Activated CD4-positive, alpha-beta T cell treated with anti-CD3 and anti-CD28 coated beads, Interleukin-2, amount 10 ng/mL, durations not matched to agents 24 days and 14 days (primary cell): ENCODE measurements around the gene JPH3. TPM values are rescaled to one million over a fixed set of nuclear protein-coding genes. Genes with fewer than 3 reads are reported as not detected.

ENCODE experiments used
- DNase-seq: peaks from one replicate; pipeline ENCODE4 v3.0.0; 2022
- H3K27ac Mint-ChIP-seq: one replicate; pipeline ENCODE4 v1.8.0; 2022; ENCODE audit warnings: mild to moderate bottlenecking, mixed read lengths
- H3K27me3 Mint-ChIP-seq: one replicate; pipeline ENCODE4 v1.8.0; 2022; ENCODE audit warnings: mixed read lengths
- H3K36me3 Mint-ChIP-seq: one replicate; pipeline ENCODE4 v1.8.0; 2022; ENCODE audit warnings: low read depth, mild to moderate bottlenecking, mixed read lengths
- H3K4me1 Mint-ChIP-seq: one replicate; pipeline ENCODE4 v1.8.0; 2021; ENCODE audit warnings: mixed read lengths
- H3K4me3 Mint-ChIP-seq: one replicate; pipeline ENCODE4 v1.8.0; 2022; ENCODE audit warnings: mild to moderate bottlenecking, moderate library complexity, mixed read lengths
- H3K9me3 Mint-ChIP-seq: one replicate; pipeline ENCODE4 v1.8.0; 2021; ENCODE audit warnings: mixed read lengths
- intact Hi-C: fragments of 100-400 bp; cut with micrococcal nuclease; formaldehyde crosslinking; loops from one replicate; pipeline ENCODE4 v1.15.1; 2023
- total RNA-seq: library from RNA; stranded (reverse); gene quantifications from 2 replicates; pipeline ENCODE4 v1.2.3, GENCODE V29; 2022

The JPH3 gene
- total RNA-seq, 1 donor from 2014 or later = not detected

GRCh38 chr16:87735270-87736007, 133.1 kb downstream of the JPH3 start:
- Mint-ChIP-seq H3K27ac (no peak overlapping the region), H3K9me3 (no peaks in the 10 kb centered on the region), H3K4me3 (no peak overlapping the region), H3K27me3 (no peaks in the 10 kb centered on the region), H3K4me1 (peaks cover 9% of the 10 kb centered on the region), H3K36me3 (peaks cover 23% of the 10 kb centered on the region)
- intact Hi-C loops = no loop called here
- no peak for DNase-seq

- Mint-ChIP-seq H3K36me3 (peaks cover 27% of the 10 kb centered on the region), H3K27ac (no peak overlapping the region), H3K4me3 (no peak overlapping the region), H3K27me3 (no peaks in the 10 kb centered on the region), H3K4me1 (peaks cover 11% of the 10 kb centered on the region), H3K9me3 (no peaks in the 10 kb centered on the region)
- no peak for DNase-seq
- intact Hi-C loops = no loop called here
These were observed 133.7 kb downstream of the JPH3 start for GRCh38 chr16:87736008-87736382.

GRCh38 chr16:87739801-87740200, 137.5 kb downstream of the JPH3 start:
- H3K27ac Mint-ChIP-seq = no peak overlapping the region
- no peaks in the 10 kb centered on the region for H3K27me3 Mint-ChIP-seq

GRCh38 chr16:87740441-87740840, 138.1 kb downstream of the JPH3 start:
- DNase-seq = no peak
- intact Hi-C loops = no loop called here
- no peaks in the 10 kb centered on the region for H3K9me3 Mint-ChIP-seq
- H3K4me3 Mint-ChIP-seq = no peak overlapping the region
- peak overlapping the region; percentile 35 for H3K27ac Mint-ChIP-seq
- H3K4me1 Mint-ChIP-seq = peaks cover 6% of the 10 kb centered on the region
- H3K36me3 Mint-ChIP-seq = peaks cover 34% of the 10 kb centered on the region
- no peaks in the 10 kb centered on the region for H3K27me3 Mint-ChIP-seq

More at GRCh38 chr16:87739801-87740200, 137.5 kb downstream of the JPH3 start:
- DNase-seq = no peak
- no peaks in the 10 kb centered on the region for H3K9me3 Mint-ChIP-seq
- H3K4me3 Mint-ChIP-seq = no peak overlapping the region
- intact Hi-C loops = no loop called here
- peaks cover 31% of the 10 kb centered on the region for H3K36me3 Mint-ChIP-seq
- peaks cover 4% of the 10 kb centered on the region for H3K4me1 Mint-ChIP-seq

DNA sequence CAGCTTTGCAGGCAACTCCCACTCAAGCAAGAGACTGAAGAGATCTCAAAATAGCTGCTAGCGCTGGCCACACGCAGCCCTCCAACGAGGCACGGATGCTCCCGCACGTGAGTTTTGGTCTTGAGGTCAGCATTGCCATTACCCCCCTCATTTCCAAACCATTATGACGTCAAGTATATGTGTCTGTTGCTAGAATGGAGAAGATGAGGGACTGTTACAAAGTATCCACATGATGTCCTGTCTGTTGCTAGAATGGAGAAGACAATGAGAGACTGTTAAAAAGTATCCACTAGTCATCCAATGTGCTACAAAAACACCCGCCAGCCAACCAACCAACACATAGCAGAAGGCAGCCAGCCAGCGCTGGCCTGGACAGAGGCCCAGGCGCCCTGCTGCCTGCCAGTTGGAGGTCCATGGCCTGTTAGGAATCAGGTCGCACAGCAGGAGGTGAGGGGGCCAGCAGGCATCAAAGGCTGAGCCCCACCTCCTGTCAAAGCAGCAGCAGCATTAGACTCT, 138.7 kb downstream of the JPH3 start:
- peaks cover 35% of the 10 kb centered on the region for H3K36me3 Mint-ChIP-seq
- intact Hi-C loops = no loop called here

GRCh38 chr16:87741700-87742415, 139.6 kb downstream of the JPH3 start:
- H3K27ac Mint-ChIP-seq = no peak overlapping the region
- peaks cover 6% of the 10 kb centered on the region for H3K4me1 Mint-ChIP-seq
- H3K4me3 Mint-ChIP-seq = no peak overlapping the region
- intact Hi-C loops = no loop called here
- no peaks in the 10 kb centered on the region for H3K27me3 Mint-ChIP-seq
- no peaks in the 10 kb centered on the region for H3K9me3 Mint-ChIP-seq
- DNase-seq = no peak
- peaks cover 34% of the 10 kb centered on the region for H3K36me3 Mint-ChIP-seq

More for the DNA sequence above, 138.7 kb downstream of the JPH3 start:
- peaks cover 6% of the 10 kb centered on the region for H3K4me1 Mint-ChIP-seq
- no peak overlapping the region for H3K4me3 Mint-ChIP-seq
- peak overlapping the region; percentile 35 for H3K27ac Mint-ChIP-seq
- no peaks in the 10 kb centered on the region for H3K9me3 Mint-ChIP-seq
- H3K27me3 Mint-ChIP-seq = no peaks in the 10 kb centered on the region
- no peak for DNase-seq

- Mint-ChIP-seq H3K36me3 (peaks cover 32% of the 10 kb centered on the region), H3K4me3 (no peak overlapping the region), H3K9me3 (no peaks in the 10 kb centered on the region), H3K27ac (no peak overlapping the region), H3K27me3 (no peaks in the 10 kb centered on the region), H3K4me1 (peaks cover 6% of the 10 kb centered on the region)
- no peak for DNase-seq
- intact Hi-C loops = no loop called here
These were observed 140.6 kb downstream of the JPH3 start for GRCh38 chr16:87742781-87743490.

- no peak overlapping the region for H3K4me3 Mint-ChIP-seq
- peaks cover 43% of the 10 kb centered on the region for H3K36me3 Mint-ChIP-seq
- H3K9me3 Mint-ChIP-seq = no peaks in the 10 kb centered on the region
- no peaks in the 10 kb centered on the region for H3K27me3 Mint-ChIP-seq
- DNase-seq = no peak
- H3K4me1 Mint-ChIP-seq = peaks cover 6% of the 10 kb centered on the region
- intact Hi-C loops = no loop called here
- H3K27ac Mint-ChIP-seq = no peak overlapping the region
These were observed 142.6 kb downstream of the JPH3 start for GRCh38 chr16:87744750-87745514.

- Mint-ChIP-seq H3K27ac (no peak overlapping the region), H3K9me3 (no peaks in the 10 kb centered on the region), H3K36me3 (peaks cover 47% of the 10 kb centered on the region), H3K27me3 (no peaks in the 10 kb centered on the region), H3K4me3 (no peak overlapping the region), H3K4me1 (peaks cover 4% of the 10 kb centered on the region)
- no peak for DNase-seq
- intact Hi-C loops = no loop called here
These were observed 143.9 kb downstream of the JPH3 start for GRCh38 chr16:87746178-87746577.

Other genes starting within 250 kb of the JPH3 start
- 37.1 and 38.9 TPM in 2 replicates for gene FBXO31, start 218.7 kb upstream of the JPH3 start, total RNA-seq
- gene MAP1LC3B, start 210.2 kb upstream of the JPH3 start, total RNA-seq = 37.6 and 38.3 TPM in 2 replicates
- 11.6 and 12.0 TPM in 2 replicates for gene ZCCHC14, start 109.5 kb upstream of the JPH3 start, total RNA-seq
- 76.1 and 91.0 TPM in 2 replicates for gene KLHDC4, start 163.5 kb downstream of the JPH3 start, total RNA-seq